ENCODE measurements around the gene PRICKLE1.

PRICKLE1 gene

DNA sequence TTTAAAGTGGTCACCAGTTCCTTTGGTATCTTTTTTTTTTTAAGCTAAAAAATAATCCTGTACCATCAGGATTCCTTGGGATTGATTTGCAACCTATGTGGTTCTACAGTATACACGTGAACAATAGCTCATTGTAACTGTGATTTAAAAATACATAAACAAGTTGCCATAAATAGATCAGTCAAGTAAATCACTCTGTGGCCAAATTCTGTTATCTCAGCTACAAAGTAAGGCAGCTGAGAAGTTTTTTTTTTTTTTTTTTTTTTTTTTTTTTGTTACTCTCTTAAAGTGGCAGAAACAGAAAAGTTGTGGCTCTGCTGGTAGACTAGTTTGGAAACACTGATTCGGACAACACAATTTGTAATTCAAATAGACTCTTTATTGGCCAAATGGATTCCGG is 104.5 kb downstream of the PRICKLE1 start:
- no peak for DNase-seq

GRCh38 chr12:42483521-42483790 is 106.1 kb downstream of the PRICKLE1 start:
- no peak for DNase-seq

DNA sequence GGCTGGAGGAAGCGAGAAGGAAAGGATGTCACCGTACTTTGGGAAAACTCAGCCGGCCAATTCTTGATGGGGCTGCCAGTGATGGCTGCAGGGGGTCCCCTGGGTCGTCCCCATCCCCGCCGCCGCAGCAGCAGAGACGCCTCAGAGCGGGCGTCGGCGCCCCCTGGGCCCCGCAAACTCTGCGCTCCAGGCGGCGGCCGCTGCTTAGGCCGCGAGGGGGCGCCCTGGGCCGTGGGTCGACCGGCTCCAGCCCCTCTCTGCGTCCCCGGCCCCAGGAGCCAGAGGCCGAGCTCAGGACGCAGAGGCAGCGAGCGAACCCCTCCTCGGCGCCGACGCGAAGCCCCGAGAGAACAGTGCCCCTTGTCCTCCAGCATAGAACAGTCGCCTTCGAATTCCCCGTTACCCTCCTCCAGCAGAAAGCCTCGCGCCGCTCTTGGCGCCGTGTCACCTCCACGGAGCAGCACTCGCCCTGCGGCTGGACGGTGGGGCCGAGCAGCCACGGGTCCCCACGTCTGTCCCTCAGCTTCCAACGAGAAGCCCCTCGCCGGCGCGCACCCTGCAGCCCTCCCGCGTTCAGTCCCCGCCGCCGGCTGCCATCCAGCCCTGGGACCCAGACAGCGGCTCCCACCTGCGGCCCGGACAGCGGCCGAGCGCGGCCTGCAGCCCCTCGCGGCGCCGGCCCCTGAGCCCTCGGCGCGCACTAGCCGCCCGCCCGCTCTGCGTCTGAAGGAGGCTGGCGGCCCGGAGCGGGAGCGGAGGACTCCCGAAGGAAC is 106.6 kb downstream of the PRICKLE1 start:
- no peak for DNase-seq

DNA sequence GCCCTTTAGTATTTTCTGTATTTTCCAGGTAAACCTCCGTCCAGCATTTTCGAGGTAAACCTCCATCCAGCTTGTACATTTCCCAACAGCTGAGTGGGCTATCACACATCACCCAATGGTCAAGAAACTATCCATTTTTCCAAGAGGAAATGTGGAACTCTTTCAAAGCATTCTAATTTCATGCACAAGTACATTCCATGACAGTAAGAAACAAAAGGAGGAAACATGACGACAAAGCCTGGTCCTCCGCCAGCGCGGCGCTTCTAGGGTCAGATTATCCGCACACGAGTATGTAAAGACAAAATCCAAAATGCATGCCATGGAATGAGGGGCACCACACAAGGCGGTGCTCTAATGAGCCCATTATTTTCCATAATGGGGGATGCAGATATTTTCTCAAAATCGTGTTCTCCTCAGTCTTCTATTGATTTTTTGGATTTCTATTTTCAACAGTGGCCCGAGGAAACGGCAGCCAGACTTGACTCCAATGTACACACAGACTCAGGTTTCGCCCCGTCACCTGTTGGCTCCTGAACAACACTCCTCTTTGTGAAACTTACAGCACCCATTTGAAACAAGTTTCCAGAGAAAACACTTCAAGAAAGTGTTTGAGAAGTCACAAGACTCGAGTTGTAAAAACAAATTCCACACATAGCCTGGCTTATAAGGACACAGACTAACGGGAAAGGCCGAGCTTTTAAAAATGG is 107.4 kb downstream of the PRICKLE1 start:
- DNase-seq, result no peak

DNA sequence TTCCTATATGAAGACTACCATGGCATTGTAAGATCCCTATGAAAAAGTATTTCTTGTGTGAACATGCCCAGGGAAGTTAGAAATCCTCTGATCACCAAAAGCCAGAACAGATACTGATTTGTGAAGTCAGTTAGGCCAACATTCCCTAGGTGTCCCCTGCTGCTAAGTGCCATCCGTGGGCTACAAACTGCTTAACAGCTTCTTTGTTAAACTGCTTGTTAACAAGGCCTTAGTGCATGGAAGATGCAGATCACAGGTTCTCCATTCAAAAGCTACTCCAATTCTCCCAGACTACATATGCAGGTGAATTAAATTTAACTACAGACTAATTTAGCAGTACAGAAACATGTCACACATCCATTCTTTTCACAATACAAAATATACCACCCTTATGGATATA is 108.2 kb downstream of the PRICKLE1 start:
- no peak for DNase-seq

DNA sequence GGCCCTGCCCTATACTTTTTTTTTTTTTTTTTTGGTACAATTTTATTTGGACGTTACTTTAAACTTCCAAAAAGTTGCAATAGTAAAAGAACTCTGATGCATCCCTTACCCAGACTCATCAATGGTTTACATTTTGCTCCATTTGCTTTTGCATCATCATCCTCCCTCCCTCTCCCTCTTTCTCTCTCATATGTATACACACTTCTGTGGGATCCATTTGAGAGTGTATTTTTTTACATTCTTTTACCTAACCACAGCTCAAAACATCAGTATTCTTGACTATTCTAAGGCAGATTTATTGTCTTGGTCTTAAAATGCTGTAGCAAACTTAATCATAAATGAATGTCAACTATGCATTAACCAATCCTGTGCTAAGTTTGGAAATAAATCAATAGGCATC is 111.6 kb downstream of the PRICKLE1 start:
- DNase-seq, result no peak

DNA sequence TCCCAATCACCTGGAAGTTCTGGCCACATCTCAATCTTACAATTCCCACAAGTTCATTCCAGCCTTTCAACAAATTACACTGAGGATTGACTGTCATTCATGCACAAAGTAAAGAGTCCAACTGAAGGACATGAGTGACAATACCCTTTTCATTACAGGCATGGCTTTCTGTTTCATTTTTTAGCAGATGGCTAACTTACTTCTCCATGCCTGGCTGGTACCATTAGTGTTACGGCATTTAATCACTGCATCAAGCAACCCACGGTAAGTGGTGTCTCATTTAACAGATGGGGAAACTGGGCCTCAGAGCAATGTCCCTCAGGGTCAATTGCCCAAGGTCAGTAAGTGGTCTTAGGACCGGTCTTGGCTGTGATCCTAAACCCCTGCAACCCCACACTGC is 114.4 kb downstream of the PRICKLE1 start:
- no peak for DNase-seq

DNA sequence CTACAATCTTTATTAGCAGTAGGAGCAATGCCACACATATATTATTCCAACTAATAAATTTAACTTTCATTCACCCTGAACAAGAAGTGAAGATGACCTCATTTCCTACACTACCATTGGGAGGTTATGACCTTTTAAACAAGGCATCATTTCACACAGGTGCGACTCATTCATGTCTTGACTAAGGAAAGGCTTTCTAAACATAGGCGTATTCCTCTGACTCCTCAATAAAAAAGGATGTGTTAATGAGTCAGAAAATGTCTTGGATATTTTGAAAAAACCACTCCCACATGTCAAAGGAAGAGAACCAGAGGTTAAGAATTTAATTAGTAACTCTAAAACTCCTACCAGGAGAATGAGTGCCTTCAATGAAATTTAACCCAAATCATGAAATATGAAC is 115.2 kb downstream of the PRICKLE1 start:
- DNase-seq, result no peak

DNA sequence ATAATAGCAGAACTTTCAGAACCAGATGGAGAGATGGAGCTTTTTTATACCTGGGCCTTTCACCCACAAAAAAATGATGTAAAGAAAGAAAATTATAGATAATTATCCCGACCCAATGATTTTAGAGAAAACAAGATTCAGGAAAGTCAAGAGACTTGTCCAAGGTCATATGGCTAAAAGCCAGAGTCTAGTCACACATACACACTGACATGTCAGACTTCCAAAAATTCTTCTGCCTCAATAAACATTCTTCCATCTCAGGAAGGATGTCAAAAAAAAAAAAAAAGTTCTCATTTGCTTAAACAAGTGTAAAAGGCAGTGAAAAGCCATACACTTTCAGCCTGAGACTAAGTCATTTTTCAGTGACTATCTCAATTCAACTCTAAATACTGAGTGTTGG is 116.0 kb downstream of the PRICKLE1 start:
- no peak for DNase-seq

DNA sequence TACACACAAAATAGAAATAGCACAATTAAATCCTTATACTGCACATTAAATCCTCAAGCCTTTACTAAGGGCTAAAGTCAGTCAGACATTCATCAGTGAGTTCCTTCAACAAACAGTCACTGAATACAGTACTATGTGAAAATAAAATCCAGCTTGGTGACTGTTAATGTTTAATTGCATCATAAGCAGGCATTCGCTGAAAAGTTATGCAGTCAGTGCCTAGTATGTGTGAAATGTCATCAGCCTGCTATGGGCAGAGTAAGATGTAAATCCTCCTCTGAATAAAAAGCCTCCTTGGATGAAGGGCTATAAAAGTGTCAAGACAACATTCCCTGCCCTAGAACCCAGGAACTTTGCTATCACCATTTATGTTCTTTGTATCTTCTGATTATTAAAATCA is 116.4 kb downstream of the PRICKLE1 start:
- DNase-seq, result no peak

GRCh38 chr12:42472376-42472775 is 117.2 kb downstream of the PRICKLE1 start:
- no peak for DNase-seq

- no peak for DNase-seq
Observed at GRCh38 chr12:42469355-42470175, 120.0 kb downstream of the PRICKLE1 start.

DNA sequence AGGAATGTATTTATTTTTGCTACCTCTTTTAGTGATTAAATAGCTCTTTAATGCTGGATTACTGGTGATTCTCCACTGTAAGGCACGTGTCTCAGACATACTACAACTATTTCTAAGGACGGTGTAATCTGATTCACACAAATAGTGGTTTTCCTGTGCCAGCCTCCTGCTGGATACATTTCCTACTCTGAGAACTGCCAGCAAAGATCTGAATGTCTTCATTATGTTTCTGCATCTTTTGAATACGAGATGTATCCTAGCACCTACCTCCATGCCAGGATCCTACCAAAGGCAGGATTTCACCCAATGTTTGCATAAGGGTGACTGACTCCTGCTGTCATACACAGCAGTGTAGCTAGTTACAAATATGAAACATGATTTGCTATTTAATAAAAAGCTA is 120.6 kb downstream of the PRICKLE1 start:
- no peak for DNase-seq

- DNase-seq, result no peak
Observed at GRCh38 chr12:42468341-42468821, 121.2 kb downstream of the PRICKLE1 start.

GRCh38 chr12:42463671-42464070 is 125.9 kb downstream of the PRICKLE1 start:
- no peak for DNase-seq

- no peak for DNase-seq
Observed at GRCh38 chr12:42462486-42462885, 127.1 kb downstream of the PRICKLE1 start.

GRCh38 chr12:42459336-42459847 is 130.2 kb downstream of the PRICKLE1 start:
- DNase-seq, result no peak

DNA sequence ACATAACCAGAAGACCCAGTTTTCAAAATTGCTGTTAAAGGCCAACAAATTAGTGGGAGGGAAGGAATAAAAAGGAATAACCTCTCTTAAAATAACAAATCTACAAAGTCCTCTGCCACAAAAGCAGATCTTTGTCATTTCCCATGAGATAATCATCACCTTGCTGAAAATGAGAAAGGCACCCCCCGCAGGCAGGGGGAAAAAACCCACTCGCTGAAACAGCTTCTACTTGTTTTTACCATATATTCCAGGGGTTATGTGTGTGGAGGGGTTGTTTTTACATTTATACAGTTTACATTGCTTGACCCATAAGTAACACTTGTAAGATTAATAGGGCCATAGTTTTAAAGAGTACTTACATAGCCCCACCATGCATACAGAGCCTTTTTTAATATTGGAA is 131.0 kb downstream of the PRICKLE1 start:
- no peak for DNase-seq

GRCh38 chr12:42450248-42450647 is 139.3 kb downstream of the PRICKLE1 start:
- no peak for DNase-seq

GRCh38 chr12:42448841-42449240 is 140.7 kb downstream of the PRICKLE1 start:
- no peak for DNase-seq

GRCh38 chr12:42447371-42447786 is 142.2 kb downstream of the PRICKLE1 start:
- DNase-seq, result no peak

- DNase-seq, result no peak
Observed at GRCh38 chr12:42446761-42447160, 142.8 kb downstream of the PRICKLE1 start.

DNA sequence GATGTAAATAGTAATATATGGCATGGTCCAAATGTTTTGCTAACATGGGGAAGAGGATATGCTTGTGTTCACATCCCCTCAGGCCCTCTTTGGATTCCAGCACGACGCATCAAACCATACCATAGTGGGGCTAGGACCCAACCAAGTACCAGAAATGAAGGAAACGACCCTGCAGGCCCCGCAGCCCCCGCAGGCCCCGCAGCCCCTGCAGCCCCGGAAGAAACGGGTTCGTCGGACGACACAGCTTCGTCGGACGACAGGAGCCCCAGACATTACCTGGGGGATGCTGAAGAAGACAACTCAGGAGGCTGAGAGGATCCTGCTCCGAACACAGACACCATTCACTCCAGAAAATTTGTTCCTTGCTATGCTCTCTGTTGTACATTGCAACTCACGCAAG is 143.7 kb downstream of the PRICKLE1 start:
- no peak for DNase-seq

Measured in DMS153 (cell line).